NCI-H2107 treated with DMSO at 0.1 percent for 48 hours (cell line): Measurements from ENCODE around the gene ODAD4.

Experiments
- DNase-seq: peaks from one replicate; lab custom pipeline; 2025; ENCODE audit not compliant: unreplicated experiment; lab: John Stamatoyannopoulos, UW

Gene ODAD4, protein sequence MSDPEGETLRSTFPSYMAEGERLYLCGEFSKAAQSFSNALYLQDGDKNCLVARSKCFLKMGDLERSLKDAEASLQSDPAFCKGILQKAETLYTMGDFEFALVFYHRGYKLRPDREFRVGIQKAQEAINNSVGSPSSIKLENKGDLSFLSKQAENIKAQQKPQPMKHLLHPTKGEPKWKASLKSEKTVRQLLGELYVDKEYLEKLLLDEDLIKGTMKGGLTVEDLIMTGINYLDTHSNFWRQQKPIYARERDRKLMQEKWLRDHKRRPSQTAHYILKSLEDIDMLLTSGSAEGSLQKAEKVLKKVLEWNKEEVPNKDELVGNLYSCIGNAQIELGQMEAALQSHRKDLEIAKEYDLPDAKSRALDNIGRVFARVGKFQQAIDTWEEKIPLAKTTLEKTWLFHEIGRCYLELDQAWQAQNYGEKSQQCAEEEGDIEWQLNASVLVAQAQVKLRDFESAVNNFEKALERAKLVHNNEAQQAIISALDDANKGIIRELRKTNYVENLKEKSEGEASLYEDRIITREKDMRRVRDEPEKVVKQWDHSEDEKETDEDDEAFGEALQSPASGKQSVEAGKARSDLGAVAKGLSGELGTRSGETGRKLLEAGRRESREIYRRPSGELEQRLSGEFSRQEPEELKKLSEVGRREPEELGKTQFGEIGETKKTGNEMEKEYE

GRCh38 chr17:41930009-41930832 lies at the start of gene ODAD4:
ODAD4 (plus strand) TSS chr17:41930617; CDS start chr17:41930724, 107 bp downstream.
- DNase-seq: peak; percentile 89

GRCh38 chr17:41882756-41883155 lies 47.7 kb upstream of the ODAD4 start:
- DNase-seq: no peak

DNA sequence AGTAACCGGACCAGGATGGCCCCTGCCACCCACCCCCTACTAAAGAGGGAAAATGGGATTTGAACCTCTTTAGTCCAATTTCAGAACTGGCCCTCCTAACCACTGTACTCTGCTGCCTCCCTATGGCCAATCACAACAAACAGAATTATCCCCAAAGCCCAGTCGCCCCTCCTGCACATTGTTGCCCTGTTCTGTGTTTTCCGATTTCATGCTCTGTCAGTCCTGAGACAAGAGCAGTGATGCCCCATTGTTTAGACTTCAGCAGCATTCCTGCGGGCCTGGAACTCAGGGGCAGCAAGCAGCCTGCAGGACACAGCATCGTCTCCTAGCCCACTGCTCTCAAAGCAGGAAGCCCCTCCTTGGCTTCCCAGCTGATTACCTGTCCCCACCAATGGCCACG lies 44.7 kb upstream of the ODAD4 start:
- no peak for DNase-seq

GRCh38 chr17:41888332-41888965 lies 42.0 kb upstream of the ODAD4 start:
- DNase-seq: no peak

DNA sequence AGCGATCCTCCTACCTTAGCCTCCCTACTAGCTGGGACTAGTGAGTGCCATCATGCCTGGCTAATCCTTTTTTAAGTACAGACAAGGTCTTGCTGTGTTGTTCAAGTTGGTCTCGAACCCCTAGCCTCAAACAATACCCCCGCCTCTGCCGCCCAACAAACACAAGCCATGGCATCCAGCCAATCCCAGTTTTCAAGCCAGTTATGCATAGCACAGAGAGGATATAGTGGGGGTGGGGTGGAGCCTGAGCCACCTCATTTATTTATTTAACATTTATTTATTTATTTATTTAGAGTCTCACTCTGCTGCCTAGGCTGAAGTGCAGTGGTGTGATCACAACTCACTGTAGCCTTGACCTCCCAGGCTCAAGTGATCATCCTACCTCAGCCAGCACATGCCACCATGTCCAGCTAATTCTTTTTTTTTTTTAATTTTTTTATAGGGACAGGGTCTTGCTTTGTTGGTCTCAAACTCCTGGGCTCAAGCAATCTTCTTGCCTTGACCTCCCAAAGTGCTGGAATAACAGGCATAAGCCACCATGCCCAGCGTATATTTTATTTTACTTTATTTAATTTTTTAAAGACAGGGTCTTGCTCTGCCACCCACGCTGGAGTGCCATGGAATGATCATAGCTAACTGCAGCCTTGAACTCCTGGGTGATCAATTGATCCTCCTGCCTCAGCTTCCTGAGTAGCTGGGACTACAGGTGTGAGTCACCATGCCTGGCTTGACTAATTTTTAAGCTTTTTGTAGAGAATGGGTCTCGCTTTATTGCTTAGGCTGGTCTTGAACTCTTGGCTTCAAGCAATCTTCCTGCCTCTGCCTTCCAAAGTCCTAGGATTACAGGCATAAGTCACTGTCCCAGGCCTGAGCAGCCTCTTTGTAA lies 39.0 kb upstream of the ODAD4 start:
- DNase-seq: no peak

DNA sequence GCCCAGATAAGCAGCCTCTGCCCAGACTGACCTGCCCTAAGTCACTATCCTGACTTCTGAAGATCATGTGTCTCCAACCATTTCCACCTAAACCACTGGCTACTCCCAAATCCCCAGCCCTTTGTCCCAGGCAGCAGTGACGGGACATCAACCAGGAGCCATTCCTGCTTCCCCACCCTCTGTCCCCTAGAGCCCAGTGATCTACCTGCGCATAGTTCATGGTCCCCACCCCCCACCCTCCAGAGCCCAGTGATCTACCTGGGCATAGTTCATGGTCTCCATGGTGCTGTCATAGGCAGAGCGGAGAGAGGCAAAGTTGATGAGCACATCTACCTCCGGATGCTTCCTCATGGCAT lies 38.4 kb upstream of the ODAD4 start:
- DNase-seq: no peak

DNA sequence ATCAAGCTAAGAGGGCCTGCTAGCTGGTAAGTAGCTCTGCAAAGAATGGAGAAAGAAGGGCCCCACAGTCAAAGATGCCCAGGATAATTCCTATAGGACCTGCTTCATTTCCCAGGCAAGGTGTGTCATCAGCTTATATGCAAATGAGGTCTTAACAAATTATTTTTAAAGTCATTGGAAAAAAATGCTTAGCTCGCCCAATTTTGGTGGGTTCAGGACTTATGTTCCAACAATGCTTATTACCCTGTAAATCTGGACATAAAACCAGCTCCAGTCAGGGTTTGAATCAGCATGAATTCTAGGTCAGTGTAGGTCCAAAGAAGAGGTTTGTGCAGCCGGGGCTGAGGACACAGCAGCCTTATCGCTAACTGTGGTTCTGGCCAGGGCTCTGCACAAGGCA lies 37.0 kb upstream of the ODAD4 start:
- no peak for DNase-seq

- DNase-seq: no peak
Observed at GRCh38 chr17:41894791-41895331, 35.6 kb upstream of the ODAD4 start.

DNA sequence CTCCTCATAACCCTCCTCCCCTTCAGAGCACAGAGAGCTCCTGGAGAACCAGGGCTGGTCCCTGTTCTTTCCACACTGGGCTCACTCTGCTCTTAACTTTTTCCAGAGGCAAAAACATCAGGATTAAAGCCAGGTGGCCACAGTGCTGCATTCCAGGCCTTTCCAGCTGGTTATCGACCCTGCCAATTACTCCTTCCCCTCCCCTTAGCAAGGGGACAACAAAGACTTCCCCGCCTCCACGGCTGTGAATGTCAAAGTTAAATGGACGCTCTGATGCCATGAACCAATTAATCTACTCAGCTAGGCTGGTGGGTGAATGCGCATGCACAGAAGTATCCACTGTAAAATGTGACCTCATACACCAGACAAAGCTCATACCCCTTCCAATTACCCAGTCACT lies 34.8 kb upstream of the ODAD4 start:
- DNase-seq: no peak

- no peak for DNase-seq
Observed at GRCh38 chr17:41896726-41897125, 33.7 kb upstream of the ODAD4 start.

DNA sequence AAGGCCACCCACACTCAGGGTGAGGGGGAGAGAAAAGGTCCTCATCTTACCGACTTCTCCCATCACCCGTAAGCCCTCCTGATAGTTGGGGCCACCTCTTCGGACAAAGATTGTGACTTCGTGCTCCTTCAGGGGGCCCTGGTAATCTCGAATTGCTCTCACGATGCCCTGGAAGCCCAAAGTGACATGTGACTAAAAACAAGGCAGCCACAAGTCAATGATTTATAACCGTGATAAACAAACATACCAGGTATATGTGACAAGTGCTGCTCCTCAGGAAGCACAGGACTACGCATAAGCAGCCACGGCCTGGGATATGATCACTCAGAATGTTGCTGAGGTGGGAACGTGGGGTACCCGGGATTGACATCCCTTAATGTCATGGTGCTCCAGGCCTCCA lies 28.8 kb upstream of the ODAD4 start:
- no peak for DNase-seq

GRCh38 chr17:41904242-41904841 lies 26.1 kb upstream of the ODAD4 start:
- no peak for DNase-seq

- no peak for DNase-seq
Observed at GRCh38 chr17:41905172-41905571, 25.2 kb upstream of the ODAD4 start.

GRCh38 chr17:41906465-41907184 lies 23.8 kb upstream of the ODAD4 start:
- no peak for DNase-seq

DNA sequence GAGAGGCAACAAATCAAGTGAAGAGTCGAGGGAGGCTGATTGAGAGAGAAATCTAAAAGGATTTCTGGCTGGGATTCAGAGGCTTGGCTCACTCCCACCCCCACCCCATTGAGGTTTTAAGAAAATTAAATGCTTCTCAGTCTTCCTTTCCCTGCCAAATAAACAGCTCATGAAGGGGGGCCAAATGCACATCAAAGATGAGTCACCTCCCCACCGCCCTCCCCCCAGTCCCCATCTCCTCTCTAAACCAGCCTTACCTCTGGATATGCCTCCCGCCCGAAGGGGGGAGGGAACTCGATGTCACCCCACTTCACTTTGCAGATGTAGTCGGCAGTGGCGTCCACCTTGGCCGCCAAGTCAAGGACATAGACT lies 23.2 kb upstream of the ODAD4 start:
- DNase-seq: no peak

DNA sequence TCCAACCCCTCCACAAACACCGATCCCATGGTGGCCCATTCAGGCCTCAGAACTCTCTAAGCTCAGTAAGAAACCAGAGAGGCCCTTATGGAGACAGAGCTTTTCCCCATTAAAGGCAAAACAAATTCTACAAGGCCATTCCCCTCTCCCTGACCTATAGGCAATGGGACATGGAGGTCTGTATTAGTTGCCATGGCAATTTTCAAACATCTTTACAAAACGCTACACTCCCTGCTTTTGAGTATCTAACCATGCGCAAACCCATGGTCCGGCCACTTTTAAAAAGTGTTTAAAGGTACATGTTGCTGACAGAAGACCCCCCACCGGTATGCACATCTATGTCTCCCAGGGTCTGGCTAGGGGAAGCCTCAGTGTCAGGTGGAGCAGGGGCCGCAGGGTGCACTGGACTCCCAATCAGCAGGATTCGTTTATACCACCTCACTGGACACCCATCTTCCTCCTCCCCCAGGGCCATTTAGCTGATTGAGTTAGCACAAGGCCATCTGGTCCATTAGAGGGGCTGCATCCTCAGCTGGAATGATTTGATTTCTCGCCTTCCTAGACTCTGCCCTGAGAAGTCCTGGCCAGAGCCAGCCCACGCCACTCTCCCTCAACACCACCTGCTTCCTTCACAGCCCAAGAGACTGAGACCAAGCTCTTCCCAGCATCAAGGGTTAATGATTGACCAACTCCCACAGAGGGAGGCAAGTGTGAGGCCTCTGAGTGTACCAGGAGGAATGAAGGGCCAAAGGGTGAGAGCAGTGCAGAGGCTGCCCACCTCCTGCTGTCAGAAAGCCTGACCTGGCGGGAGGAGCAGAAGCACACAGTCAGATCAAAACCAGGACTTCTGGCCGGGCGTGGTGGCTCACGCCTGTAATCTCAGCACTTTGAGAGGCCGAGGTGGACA lies 22.5 kb upstream of the ODAD4 start:
- no peak for DNase-seq

GRCh38 chr17:41909088-41909487 lies 21.3 kb upstream of the ODAD4 start:
- DNase-seq: no peak
